HT1080 (cell line): Measurements from ENCODE around the gene DPPA3. TPM values are rescaled to one million over a fixed set of nuclear protein-coding genes. Genes with fewer than 3 reads are reported as not detected.
"Not testable (repeated sequence)": the region's sequence is repeated elsewhere in the genome, so short reads cannot be mapped to it uniquely, and the experiment has no call there.

Source experiments
- DNase-seq: peaks from one replicate; pipeline ENCODE4 v3.0.0-alpha.2; 2015; ENCODE audit warnings: low read depth
- polyA plus RNA-seq, 2 experiments: library from polyadenylated mRNA; depleted of rRNA; stranded (reverse); fragments of >200 nt; gene quantifications; 2 replicates each; pipeline ENCODE4 v1.2.3, GENCODE V29; 2015
- total RNA-seq: library from RNA; depleted of rRNA; stranded (reverse); fragments of >200 nt; shearing (Covaris generic); gene quantifications from 2 replicates; pipeline ENCODE4 v1.2.3, GENCODE V29; 2014; rRNA removed

DPPA3 gene
- not detected in 2 replicates for total RNA-seq
- polyA plus RNA-seq (2015; cell fraction: cytosol; rRNA removed), result not detected in 2 replicates
- not detected in 2 replicates for polyA plus RNA-seq (2015; cell fraction: nucleus; rRNA removed)

- no peak for DNase-seq
Observed at GRCh38 chr12:7711133-7711532, at the start of gene DPPA3. TSS of gene DPPA3 (plus strand) at chr12:7711433. CDS start at chr12:7711571, 138 bp downstream.

GRCh38 chr12:7661741-7662140 is 49.5 kb upstream of the DPPA3 start:
- no peak for DNase-seq

- no peak for DNase-seq
Observed at GRCh38 chr12:7666595-7666994, 44.6 kb upstream of the DPPA3 start.

- peak; percentile 31 for DNase-seq
Observed at GRCh38 chr12:7667125-7667524, 44.1 kb upstream of the DPPA3 start.

- no peak for DNase-seq
Observed at GRCh38 chr12:7668171-7668570, 43.1 kb upstream of the DPPA3 start.

GRCh38 chr12:7675455-7675854 is 35.8 kb upstream of the DPPA3 start:
- DNase-seq, result not testable (repeated sequence)

GRCh38 chr12:7677432-7677888 is 33.8 kb upstream of the DPPA3 start:
- peak; percentile 67 for DNase-seq

- DNase-seq, result no peak
Observed at GRCh38 chr12:7678744-7679143, 32.5 kb upstream of the DPPA3 start.

- DNase-seq, result no peak
Observed at GRCh38 chr12:7679251-7680045, 31.8 kb upstream of the DPPA3 start.

GRCh38 chr12:7681535-7681934 is 29.7 kb upstream of the DPPA3 start:
- DNase-seq, result no peak

- no peak for DNase-seq
Observed at GRCh38 chr12:7693793-7694192, 17.4 kb upstream of the DPPA3 start.

- DNase-seq, result no peak
Observed at GRCh38 chr12:7694556-7695236, 16.5 kb upstream of the DPPA3 start.

- no peak for DNase-seq
Observed at GRCh38 chr12:7695237-7695560, 16.0 kb upstream of the DPPA3 start.

- DNase-seq, result peak; percentile 15
Observed at GRCh38 chr12:7695566-7696197, 15.6 kb upstream of the DPPA3 start, which contains the start of gene GDF3. TSS of gene GDF3 (minus strand) at chr12:7695775. CDS start at chr12:7695728, 47 bp downstream.

- DNase-seq, result no peak
Observed at GRCh38 chr12:7705846-7706245, 5.4 kb upstream of the DPPA3 start.

GRCh38 chr12:7709969-7710675 is 1.1 kb upstream of the DPPA3 start:
- no peak for DNase-seq

- DNase-seq, result no peak
Observed at GRCh38 chr12:7712841-7713442, 1.7 kb downstream of the DPPA3 start.

- DNase-seq, result peak; percentile 21
Observed at GRCh38 chr12:7716381-7716780, 5.1 kb downstream of the DPPA3 start.

GRCh38 chr12:7719946-7720730 is 8.9 kb downstream of the DPPA3 start:
- DNase-seq, result no peak

- DNase-seq, result no peak
Observed at GRCh38 chr12:7723926-7724325, 12.7 kb downstream of the DPPA3 start.
